Measurements from ENCODE around the gene RASEF. TPM values are rescaled to one million over a fixed set of nuclear protein-coding genes. Genes with fewer than 3 reads are reported as not detected.

Gene RASEF
- total RNA-seq, 1 donor from 2014 or later: 2.4 TPM

- DNase-seq (ENCODE audit: low spot score) (no peak), ATAC-seq (no peak)
Observed at GRCh38 chr9:83015897-83016296, 47.0 kb downstream of the RASEF start.

- ATAC-seq: no peak
- no peak for DNase-seq (ENCODE audit: low spot score)
Observed at GRCh38 chr9:83013867-83014605, 48.9 kb downstream of the RASEF start.

GRCh38 chr9:83012922-83013838 is 49.8 kb downstream of the RASEF start:
- DNase-seq (ENCODE audit: low spot score): no peak

GRCh38 chr9:83012168-83012921 is 50.6 kb downstream of the RASEF start:
- no peak for ATAC-seq
- DNase-seq (ENCODE audit: low spot score): no peak

More at GRCh38 chr9:83012922-83013838, 49.8 kb downstream of the RASEF start:
- no peak for ATAC-seq

GRCh38 chr9:83011611-83012010 is 51.3 kb downstream of the RASEF start:
- DNase-seq (ENCODE audit: low spot score): no peak

GRCh38 chr9:83007521-83008300 is 55.2 kb downstream of the RASEF start:
- ATAC-seq: no peak

More at GRCh38 chr9:83011611-83012010, 51.3 kb downstream of the RASEF start:
- no peak for ATAC-seq

GRCh38 chr9:83006378-83006777 is 56.6 kb downstream of the RASEF start:
- DNase-seq (ENCODE audit: low spot score): no peak
- no peak for ATAC-seq

More at GRCh38 chr9:83007521-83008300, 55.2 kb downstream of the RASEF start:
- DNase-seq (ENCODE audit: low spot score): no peak

- no peak for DNase-seq (ENCODE audit: low spot score)
- no peak for ATAC-seq
Observed at GRCh38 chr9:83005963-83006362, 57.0 kb downstream of the RASEF start.

GRCh38 chr9:83005361-83005760 is 57.6 kb downstream of the RASEF start:
- DNase-seq (ENCODE audit: low spot score) (no peak), ATAC-seq (no peak)

GRCh38 chr9:83002329-83002728 is 60.6 kb downstream of the RASEF start:
- ATAC-seq: no peak
- no peak for DNase-seq (ENCODE audit: low spot score)

GRCh38 chr9:83000765-83001164 is 62.2 kb downstream of the RASEF start:
- no peak for DNase-seq (ENCODE audit: low spot score)
- no peak for ATAC-seq

GRCh38 chr9:82998409-82998808 is 64.5 kb downstream of the RASEF start:
- DNase-seq (ENCODE audit: low spot score) (no peak), ATAC-seq (no peak)

GRCh38 chr9:82997476-82998140 is 65.3 kb downstream of the RASEF start:
- no peak for ATAC-seq
- DNase-seq (ENCODE audit: low spot score): no peak

- DNase-seq (ENCODE audit: low spot score) (no peak), ATAC-seq (no peak)
Observed at GRCh38 chr9:82996941-82997340, 66.0 kb downstream of the RASEF start.

- DNase-seq (ENCODE audit: low spot score) (no peak), ATAC-seq (no peak)
Observed at GRCh38 chr9:82993856-82994605, 68.9 kb downstream of the RASEF start.

- ATAC-seq (no peak), DNase-seq (ENCODE audit: low spot score) (no peak)
Observed at GRCh38 chr9:82991671-82992070, 71.3 kb downstream of the RASEF start.

- ATAC-seq (no peak), DNase-seq (ENCODE audit: low spot score) (no peak)
Observed at GRCh38 chr9:82989929-82990328, 73.0 kb downstream of the RASEF start.

- DNase-seq (ENCODE audit: low spot score): no peak
- no peak for ATAC-seq
Observed at GRCh38 chr9:82988488-82988887, 74.5 kb downstream of the RASEF start.

Data from left lobe of liver (tissue), 2 donors.